ENCODE data around the gene CERS6.

GRCh38 chr2:168635065-168635577 is 179.0 kb downstream of the CERS6 start:
- TF ChIP-seq ZNF155 (tag by site-specific recombination; IDR thresholded peaks at IDR 0.05) (no peak), PRDM2 (tag by site-specific recombination; IDR thresholded peaks at IDR 0.05; ENCODE audit: borderline replicate concordance) (no peak), YY1 (tag by site-specific recombination; IDR thresholded peaks at IDR 0.05) (no peak), CTCF (tag by site-specific recombination; IDR thresholded peaks at IDR 0.05) (0 out of 2 replicates have a peak, but pooled peaks have one; percentile 9), SP3 (tag by site-specific recombination; IDR thresholded peaks at IDR 0.05) (no peak), ZNF580 (tag by site-specific recombination; IDR thresholded peaks at IDR 0.05) (no peak), REST (tag by site-specific recombination; IDR thresholded peaks at IDR 0.05) (no peak), TCF7L2 (IDR thresholded peaks at IDR 0.05; ENCODE audit: borderline replicate concordance, low read depth, low read length) (no peak), SP2 (tag by site-specific recombination; IDR thresholded peaks at IDR 0.05) (no peak), ZNF138 (tag by site-specific recombination; IDR thresholded peaks at IDR 0.05; ENCODE audit: borderline replicate concordance) (no peak), PATZ1 (tag by site-specific recombination; IDR thresholded peaks at IDR 0.05) (no peak)
